Memory B cell (primary cell): ENCODE measurements around the gene CYSLTR1.

Experiments used
- ATAC-seq: fragments of 150-1000 bp; cut with Tn5 transposase; 2 replicates; pipeline ENCODE4 v1.10.0; 2021; ENCODE audit warnings: low read depth, mild to moderate bottlenecking, moderate library complexity
- DNase-seq, 2 donors: peaks; one replicate each; pipeline ENCODE4 v3.0.0; 2022; ENCODE audit warnings: low spot score in 2 of 2
- H3K27ac Mint-ChIP-seq: one replicate; pipeline ENCODE4 v1.8.0; 2022; ENCODE audit warnings: mild to moderate bottlenecking, moderate library complexity, mixed read lengths
- H3K27me3 Mint-ChIP-seq: one replicate; pipeline ENCODE4 v1.8.0; 2022; ENCODE audit warnings: mixed read lengths
- H3K36me3 Mint-ChIP-seq: one replicate; pipeline ENCODE4 v1.8.0; 2022; ENCODE audit warnings: mild to moderate bottlenecking, mixed read lengths
- H3K4me1 Mint-ChIP-seq: one replicate; pipeline ENCODE4 v1.8.0; 2022; ENCODE audit warnings: mixed read lengths
- H3K4me3 Mint-ChIP-seq: one replicate; pipeline ENCODE4 v1.8.0; 2022; ENCODE audit warnings: mild to moderate bottlenecking, moderate library complexity, mixed read lengths
- H3K9me3 Mint-ChIP-seq: one replicate; pipeline ENCODE4 v1.8.0; 2022; ENCODE audit warnings: mixed read lengths

Gene CYSLTR1

GRCh38 chrX:78327370-78328086 is at the start of gene CYSLTR1:
TSS of gene CYSLTR1 (minus strand) at chrX:78327611. CDS start at chrX:78273746, 53,865 bp downstream.
- H3K27me3 Mint-ChIP-seq: no peaks in the 10 kb centered on the region
- H3K36me3 Mint-ChIP-seq: peaks cover 2% of the 10 kb centered on the region
- no peaks in the 10 kb centered on the region for H3K9me3 Mint-ChIP-seq
- H3K27ac Mint-ChIP-seq: peak within 1 kb of the TSS; percentile 94
- peaks cover 44% of the 10 kb centered on the region for H3K4me1 Mint-ChIP-seq
- ATAC-seq (peak; percentile 62), DNase-seq (peak in 1 of 2 donors; percentile 16)
- H3K4me3 Mint-ChIP-seq: peak within 1 kb of the TSS; percentile 96

DNA sequence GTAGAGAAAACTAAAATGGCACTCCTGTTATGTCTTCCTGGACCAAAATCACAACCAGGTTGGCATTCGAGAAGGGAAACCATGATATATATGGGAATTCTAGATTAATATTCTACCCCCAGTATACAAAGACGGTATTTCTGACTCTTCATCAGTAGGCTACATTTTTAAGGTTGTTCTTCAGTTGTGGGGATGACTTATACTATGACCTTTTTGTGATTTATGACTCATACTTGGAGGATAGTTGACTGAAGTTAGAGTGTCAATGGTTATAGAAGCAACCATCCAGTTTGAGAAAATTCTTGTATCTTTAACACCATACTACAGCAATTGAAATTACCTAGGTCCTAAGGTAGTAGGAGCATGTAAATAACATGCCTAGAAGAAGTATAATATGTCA is 49.8 kb upstream of the CYSLTR1 start:
- Mint-ChIP-seq H3K36me3 (peaks cover 6% of the 10 kb centered on the region), H3K9me3 (peaks cover 9% of the 10 kb centered on the region), H3K4me3 (no peak overlapping the region), H3K27ac (no peak overlapping the region), H3K4me1 (peaks cover 5% of the 10 kb centered on the region), H3K27me3 (no peaks in the 10 kb centered on the region)
- ATAC-seq: no peak
- no peak for DNase-seq

GRCh38 chrX:78375894-78376293 is 48.5 kb upstream of the CYSLTR1 start:
- Mint-ChIP-seq H3K36me3 (peaks cover 6% of the 10 kb centered on the region), H3K4me3 (no peak overlapping the region), H3K4me1 (peaks cover 5% of the 10 kb centered on the region), H3K9me3 (peaks cover 12% of the 10 kb centered on the region), H3K27ac (no peak overlapping the region), H3K27me3 (no peaks in the 10 kb centered on the region)
- DNase-seq (no peak), ATAC-seq (no peak)

GRCh38 chrX:78366576-78366975 is 39.2 kb upstream of the CYSLTR1 start:
- H3K4me3 Mint-ChIP-seq: no peak overlapping the region
- DNase-seq: no peak
- H3K27me3 Mint-ChIP-seq: no peaks in the 10 kb centered on the region
- no peak for ATAC-seq
- H3K27ac Mint-ChIP-seq: no peak overlapping the region
- H3K4me1 Mint-ChIP-seq: no peaks in the 10 kb centered on the region
- peaks cover under 1% of the 10 kb centered on the region for H3K9me3 Mint-ChIP-seq
- H3K36me3 Mint-ChIP-seq: peaks cover 1% of the 10 kb centered on the region

DNA sequence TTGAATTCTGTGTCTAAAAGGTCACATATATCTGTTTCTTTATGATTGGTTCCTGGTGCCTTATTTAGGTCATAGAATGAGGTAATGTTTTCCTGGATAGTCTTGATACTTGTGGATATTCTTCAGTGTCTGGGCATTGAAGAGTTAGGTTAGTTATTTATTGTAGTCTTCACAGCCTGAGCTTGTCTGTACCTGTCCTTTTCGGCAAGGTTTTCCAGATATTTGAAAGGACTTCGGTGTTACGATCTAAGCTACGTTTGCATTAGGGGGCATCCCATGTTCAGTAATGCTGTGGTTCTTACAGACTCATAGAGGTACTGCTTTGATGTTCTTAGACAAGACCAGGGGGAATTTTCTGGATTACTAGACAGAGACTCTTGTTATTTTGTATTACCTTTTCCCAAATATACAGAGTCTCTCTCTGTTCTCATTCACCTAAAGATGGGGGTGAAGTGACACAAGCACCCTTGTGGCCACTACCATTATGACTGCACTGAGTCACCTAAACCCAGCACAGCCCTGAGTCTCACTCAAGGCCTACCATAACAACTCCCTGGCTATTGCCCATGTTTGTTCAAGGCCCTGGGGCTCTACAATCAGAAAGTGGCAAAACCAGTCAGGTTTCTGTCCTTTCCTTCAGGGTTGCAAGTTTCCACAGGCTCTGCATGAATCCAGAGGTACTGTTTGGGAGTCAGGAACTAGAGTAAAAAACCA is 30.1 kb upstream of the CYSLTR1 start:
- H3K36me3 Mint-ChIP-seq: peaks cover under 1% of the 10 kb centered on the region
- H3K4me3 Mint-ChIP-seq: no peak overlapping the region
- no peak for DNase-seq
- no peaks in the 10 kb centered on the region for H3K9me3 Mint-ChIP-seq
- peaks cover 3% of the 10 kb centered on the region for H3K4me1 Mint-ChIP-seq
- no peak overlapping the region for H3K27ac Mint-ChIP-seq
- ATAC-seq: no peak
- H3K27me3 Mint-ChIP-seq: no peaks in the 10 kb centered on the region

GRCh38 chrX:78333521-78333920 is 6.1 kb upstream of the CYSLTR1 start:
- Mint-ChIP-seq H3K4me1 (peaks cover 36% of the 10 kb centered on the region), H3K9me3 (no peaks in the 10 kb centered on the region), H3K27ac (peak overlapping the region; percentile 94), H3K27me3 (no peaks in the 10 kb centered on the region), H3K36me3 (no peaks in the 10 kb centered on the region), H3K4me3 (no peak overlapping the region)
- peak; percentile 77 for ATAC-seq
- peak in 1 of 2 donors; percentile 27 for DNase-seq

DNA sequence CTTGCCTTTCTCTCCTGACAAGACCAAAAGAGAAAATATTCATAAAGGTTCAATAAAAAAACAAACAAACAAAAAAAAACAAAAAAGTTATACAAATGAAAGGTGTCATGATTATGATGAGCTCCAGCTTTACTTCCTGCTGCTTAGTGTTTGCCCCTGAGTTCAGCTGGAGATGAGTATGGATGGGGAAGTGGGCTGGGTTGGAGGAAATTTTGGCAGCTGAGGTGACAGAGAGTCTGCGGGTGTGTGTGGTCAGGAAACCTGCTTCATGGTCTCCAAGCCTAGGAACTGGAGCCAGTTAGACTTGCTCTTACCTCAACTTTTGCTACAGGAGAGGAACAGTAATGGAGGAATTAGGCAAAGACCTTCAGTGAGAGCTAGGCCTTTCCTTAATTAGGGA is 4.3 kb upstream of the CYSLTR1 start:
- Mint-ChIP-seq H3K36me3 (no peaks in the 10 kb centered on the region), H3K27ac (peak overlapping the region; percentile 94), H3K4me3 (peak overlapping the region; percentile 25), H3K9me3 (no peaks in the 10 kb centered on the region), H3K27me3 (no peaks in the 10 kb centered on the region), H3K4me1 (peaks cover 45% of the 10 kb centered on the region)
- DNase-seq (no peak), ATAC-seq (no peak)

DNA sequence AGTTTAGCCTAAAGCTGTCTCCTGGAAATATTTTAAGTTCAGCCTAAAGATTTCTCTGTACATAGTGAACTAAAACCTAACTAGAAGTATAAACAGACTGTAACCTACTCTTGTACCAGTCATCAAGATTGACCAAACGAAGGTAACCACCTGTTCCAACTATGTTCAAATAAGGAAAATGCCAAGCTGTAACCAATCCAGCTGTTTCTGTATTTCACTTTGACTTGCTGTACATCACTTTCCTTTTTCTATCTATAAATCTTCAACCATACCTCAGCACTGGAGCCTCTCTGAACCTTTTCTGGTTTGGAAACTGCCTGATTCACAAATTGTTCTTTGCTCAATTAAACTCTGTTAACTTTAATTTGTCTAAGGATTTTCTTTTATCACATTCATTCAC is 3.1 kb upstream of the CYSLTR1 start:
- Mint-ChIP-seq H3K27ac (peak overlapping the region; percentile 94), H3K4me1 (peaks cover 41% of the 10 kb centered on the region), H3K4me3 (no peak overlapping the region), H3K9me3 (no peaks in the 10 kb centered on the region), H3K27me3 (no peaks in the 10 kb centered on the region), H3K36me3 (no peaks in the 10 kb centered on the region)
- ATAC-seq (no peak), DNase-seq (no peak)

GRCh38 chrX:78330068-78330467 is 2.7 kb upstream of the CYSLTR1 start:
- Mint-ChIP-seq H3K9me3 (no peaks in the 10 kb centered on the region), H3K4me3 (peak overlapping the region; percentile 82), H3K4me1 (peaks cover 41% of the 10 kb centered on the region), H3K36me3 (no peaks in the 10 kb centered on the region), H3K27ac (peak overlapping the region; percentile 94), H3K27me3 (no peaks in the 10 kb centered on the region)
- ATAC-seq: no peak
- no peak for DNase-seq

- ATAC-seq (peak; percentile 57), DNase-seq (no peak)
Measured at GRCh38 chrX:78329486-78329885, 2.1 kb upstream of the CYSLTR1 start.

DNA sequence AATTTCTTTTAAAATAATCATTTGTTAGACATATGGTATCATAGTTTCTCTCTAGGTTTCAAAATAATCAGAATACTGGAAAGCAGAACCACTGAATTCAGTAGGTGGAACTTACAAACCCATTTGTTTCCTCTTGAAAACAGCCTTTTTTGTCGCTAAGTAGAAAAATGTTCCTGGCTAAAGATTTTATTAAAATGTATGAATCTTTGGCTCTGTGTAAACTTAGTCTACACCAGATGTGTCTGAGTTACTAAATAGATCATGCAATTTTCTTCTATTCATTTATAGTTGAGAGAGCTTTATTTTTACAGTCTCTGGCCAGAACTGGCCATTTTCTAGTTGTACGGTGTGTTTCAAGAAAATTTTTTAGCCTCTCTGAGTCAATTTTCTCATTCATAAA is 1.0 kb downstream of the CYSLTR1 start:
- H3K27me3 Mint-ChIP-seq: no peaks in the 10 kb centered on the region
- H3K4me3 Mint-ChIP-seq: peak overlapping the region; percentile 96
- peaks cover 2% of the 10 kb centered on the region for H3K36me3 Mint-ChIP-seq
- no peak for DNase-seq
- ATAC-seq: no peak
- peak overlapping the region; percentile 94 for H3K27ac Mint-ChIP-seq
- H3K9me3 Mint-ChIP-seq: no peaks in the 10 kb centered on the region
- peaks cover 39% of the 10 kb centered on the region for H3K4me1 Mint-ChIP-seq

More at GRCh38 chrX:78329486-78329885, 2.1 kb upstream of the CYSLTR1 start:
- peaks cover 41% of the 10 kb centered on the region for H3K4me1 Mint-ChIP-seq
- no peaks in the 10 kb centered on the region for H3K36me3 Mint-ChIP-seq
- no peaks in the 10 kb centered on the region for H3K27me3 Mint-ChIP-seq
- H3K4me3 Mint-ChIP-seq: peak overlapping the region; percentile 82
- H3K9me3 Mint-ChIP-seq: no peaks in the 10 kb centered on the region
- peak overlapping the region; percentile 94 for H3K27ac Mint-ChIP-seq

GRCh38 chrX:78322863-78323262 is 4.5 kb downstream of the CYSLTR1 start:
- peak; percentile 24 for ATAC-seq
- no peaks in the 10 kb centered on the region for H3K9me3 Mint-ChIP-seq
- no peak for DNase-seq
- H3K4me1 Mint-ChIP-seq: peaks cover 31% of the 10 kb centered on the region
- H3K36me3 Mint-ChIP-seq: peaks cover 8% of the 10 kb centered on the region
- peak overlapping the region; percentile 92 for H3K27ac Mint-ChIP-seq
- H3K4me3 Mint-ChIP-seq: peak overlapping the region; percentile 59
- H3K27me3 Mint-ChIP-seq: no peaks in the 10 kb centered on the region

DNA sequence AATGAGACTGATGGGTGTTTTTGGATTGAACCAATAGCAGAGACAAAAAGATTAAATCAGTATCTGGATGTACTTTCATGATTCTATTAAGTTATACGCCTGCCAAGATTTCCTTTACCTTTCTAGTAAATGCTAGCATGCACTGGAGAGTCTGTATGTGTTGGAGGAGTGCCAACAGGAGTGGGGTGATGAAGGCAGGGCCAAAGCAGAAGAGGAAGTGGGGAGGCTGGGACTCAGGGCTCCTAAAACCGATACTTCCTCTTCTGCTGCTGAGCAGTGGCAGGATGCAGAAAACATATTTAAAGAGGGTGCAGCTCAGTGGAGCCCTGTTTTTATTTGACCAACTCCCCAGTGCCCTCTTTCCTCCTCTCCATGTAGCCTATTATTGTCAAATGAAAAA is 5.6 kb downstream of the CYSLTR1 start:
- peak; percentile 96 for ATAC-seq
- Mint-ChIP-seq H3K36me3 (peaks cover 8% of the 10 kb centered on the region), H3K4me1 (peaks cover 29% of the 10 kb centered on the region), H3K9me3 (no peaks in the 10 kb centered on the region), H3K27me3 (no peaks in the 10 kb centered on the region), H3K27ac (peak overlapping the region; percentile 92), H3K4me3 (peak overlapping the region; percentile 59)
- DNase-seq: peak; percentile 44 to 58

GRCh38 chrX:78316265-78316664 is 11.1 kb downstream of the CYSLTR1 start:
- Mint-ChIP-seq H3K4me3 (peak overlapping the region; percentile 7), H3K4me1 (peaks cover 47% of the 10 kb centered on the region), H3K36me3 (peaks cover 29% of the 10 kb centered on the region), H3K9me3 (peaks cover 4% of the 10 kb centered on the region), H3K27ac (no peak overlapping the region), H3K27me3 (no peaks in the 10 kb centered on the region)
- ATAC-seq (no peak), DNase-seq (no peak)
